COLO668 (cell line): Measurements from ENCODE around the gene PIP4K2C.
A peak's percentile ranks its signal among the peaks of the same experiment; 100 is the strongest.

Source experiments
- DNase-seq: peaks from one replicate; lab custom pipeline; 2025; ENCODE audit not compliant: unreplicated experiment; lab: John Stamatoyannopoulos, UW

Gene PIP4K2C

DNA sequence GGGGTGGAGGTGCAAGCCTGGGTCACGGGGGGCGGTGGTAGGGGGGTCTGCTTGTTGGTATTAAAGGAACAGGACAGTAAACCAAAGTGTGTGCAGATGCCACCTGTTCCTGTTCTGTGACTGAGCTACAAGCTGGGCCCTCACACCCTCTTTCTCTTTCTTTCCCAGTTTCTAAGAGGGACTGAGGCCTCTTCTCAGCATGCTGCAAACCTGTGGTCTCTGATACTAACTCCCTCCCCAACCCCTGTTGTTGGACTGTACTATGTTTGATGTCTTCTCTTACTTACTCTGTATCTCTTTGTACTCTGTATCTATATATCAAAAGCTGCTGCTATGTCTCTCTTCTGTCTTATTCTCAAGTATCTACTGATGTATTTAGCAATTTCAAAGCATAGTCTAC, 6.9 kb upstream of the PIP4K2C start:
- no peak for DNase-seq

DNA sequence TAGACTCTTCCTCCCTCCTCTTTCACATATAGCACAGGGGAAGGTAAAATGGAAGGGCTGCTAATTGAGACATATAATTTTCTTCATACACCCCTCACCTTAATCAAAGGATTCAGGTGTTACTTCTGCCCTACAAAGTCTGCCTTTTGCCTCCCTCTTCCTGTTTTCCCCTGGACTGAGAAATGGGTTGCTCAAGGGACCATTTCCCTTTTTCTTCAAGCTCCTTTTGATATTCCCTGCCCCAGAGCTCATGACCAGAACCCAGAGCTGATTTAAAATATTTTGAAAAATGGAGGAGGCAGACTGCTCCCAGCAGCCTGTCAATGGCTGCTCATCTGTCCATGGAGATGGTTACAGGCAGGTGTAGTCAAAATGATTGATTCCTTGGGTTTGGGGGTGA, 6.3 kb upstream of the PIP4K2C start:
- no peak for DNase-seq

DNA sequence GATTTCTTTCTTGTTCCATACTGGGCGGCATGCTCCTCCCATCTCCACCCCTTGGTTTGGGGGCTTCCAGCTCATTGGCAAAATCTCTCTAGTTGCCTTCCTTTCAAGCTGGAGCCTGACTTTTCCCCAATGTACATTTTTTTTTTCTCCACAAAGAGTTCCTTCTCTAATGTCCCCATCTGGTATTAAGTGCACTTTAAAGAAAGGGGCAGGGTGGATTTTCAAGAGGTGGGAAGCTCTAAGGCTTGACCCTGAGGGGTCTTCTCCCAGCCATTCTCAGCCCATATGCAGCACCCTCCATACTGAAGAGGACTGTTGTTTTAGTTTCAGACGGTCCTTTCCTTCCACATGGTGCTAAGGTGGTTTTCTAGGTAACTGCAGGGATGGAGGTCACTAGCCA, 5.8 kb upstream of the PIP4K2C start:
- no peak for DNase-seq

DNA sequence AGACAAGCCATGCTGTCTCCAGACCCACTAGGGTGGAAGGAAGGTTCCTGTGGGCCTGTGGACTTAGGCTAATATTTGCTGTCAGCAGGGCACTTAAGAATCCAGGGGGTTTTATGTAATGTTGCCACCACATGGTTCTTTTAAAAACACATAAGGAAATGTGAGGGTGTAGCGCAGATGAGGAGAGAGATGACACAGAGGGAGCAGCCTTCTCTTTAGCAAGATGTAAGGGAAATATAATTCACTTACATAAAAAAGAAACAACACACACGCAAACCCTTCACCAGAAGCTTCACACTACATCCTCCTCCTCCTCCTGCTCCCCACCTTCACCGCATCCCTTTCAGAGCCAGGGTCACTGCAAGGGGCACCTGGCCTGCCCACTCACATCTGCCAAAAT, 4.9 kb upstream of the PIP4K2C start:
- DNase-seq: no peak

- DNase-seq: no peak
Measured at GRCh38 chr12:57586832-57587429, 4.1 kb upstream of the PIP4K2C start.

GRCh38 chr12:57588951-57589610, 1.9 kb upstream of the PIP4K2C start:
- DNase-seq: peak; percentile 7

DNA sequence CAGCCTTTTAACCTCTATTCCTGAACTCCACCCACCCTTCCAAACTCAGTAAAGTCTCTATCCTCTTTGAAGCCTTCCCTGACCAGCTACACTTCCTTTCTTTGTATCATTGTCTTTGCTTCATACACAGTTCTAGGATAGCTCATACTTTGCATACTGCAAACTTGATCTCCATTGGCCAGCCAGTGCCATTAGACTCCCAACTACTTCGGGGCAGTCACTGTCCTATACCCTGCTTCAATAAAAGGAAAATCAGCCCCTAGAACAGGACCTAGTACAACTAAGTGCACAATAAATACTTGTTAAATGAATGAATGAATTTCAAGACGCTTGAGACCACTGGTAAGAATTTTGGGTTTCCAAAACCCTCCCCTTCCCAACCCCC, 521 bp upstream of the PIP4K2C start:
- DNase-seq: no peak

GRCh38 chr12:57591782-57592325, 862 bp downstream of the PIP4K2C start:
- no peak for DNase-seq

DNA sequence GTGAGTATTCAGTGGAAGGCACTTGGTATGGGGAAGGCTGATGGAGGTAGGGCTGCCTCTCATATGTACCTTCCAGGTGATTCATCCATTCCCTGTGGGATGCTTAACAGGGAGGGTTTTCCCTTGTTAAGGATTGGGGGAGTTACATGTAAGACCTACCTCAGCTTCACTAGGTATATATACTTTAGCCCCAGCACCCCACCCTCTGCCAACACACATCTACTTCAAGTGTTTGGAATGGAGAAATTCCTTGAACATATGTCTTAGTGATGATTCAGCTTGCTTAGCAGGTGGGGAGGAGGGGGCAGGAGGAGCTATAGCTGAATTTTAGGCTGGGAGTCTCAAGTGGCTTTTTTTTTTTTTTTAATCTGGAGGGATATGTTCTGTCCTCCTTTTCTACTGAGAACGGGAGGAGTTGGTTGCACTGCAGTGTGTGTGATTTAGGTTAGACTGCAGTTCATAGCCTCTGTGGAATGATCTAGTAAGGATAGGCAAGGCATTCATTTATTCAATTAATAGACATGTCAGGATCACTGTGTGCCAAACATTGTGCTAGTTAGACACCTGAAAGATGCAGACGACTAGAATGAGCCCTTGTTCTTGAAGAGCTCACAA, 1.7 kb downstream of the PIP4K2C start:
- no peak for DNase-seq

DNA sequence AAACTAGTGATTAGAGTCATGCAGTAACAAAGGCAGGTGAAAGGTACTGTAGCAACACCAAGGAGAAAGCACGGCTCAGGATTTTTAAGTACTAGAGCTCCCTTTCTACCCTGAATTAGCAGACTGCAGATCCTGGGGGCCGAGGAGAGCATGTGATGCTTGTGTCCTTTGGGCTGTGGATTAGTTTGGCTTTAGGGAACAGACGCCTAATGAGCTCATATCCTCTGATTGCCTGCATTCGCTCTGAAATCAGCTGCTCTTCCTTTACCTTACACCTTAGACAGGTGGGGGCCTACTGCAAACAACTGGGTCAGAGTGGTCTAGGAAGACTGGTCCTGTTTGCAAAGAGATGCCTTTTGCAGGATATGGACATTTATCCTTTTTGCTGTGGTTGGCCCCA, 2.2 kb downstream of the PIP4K2C start:
- no peak for DNase-seq

- no peak for DNase-seq
Measured at GRCh38 chr12:57600395-57600794, 9.4 kb downstream of the PIP4K2C start.

- DNase-seq: no peak
Measured at GRCh38 chr12:57602544-57602943, 11.6 kb downstream of the PIP4K2C start.

DNA sequence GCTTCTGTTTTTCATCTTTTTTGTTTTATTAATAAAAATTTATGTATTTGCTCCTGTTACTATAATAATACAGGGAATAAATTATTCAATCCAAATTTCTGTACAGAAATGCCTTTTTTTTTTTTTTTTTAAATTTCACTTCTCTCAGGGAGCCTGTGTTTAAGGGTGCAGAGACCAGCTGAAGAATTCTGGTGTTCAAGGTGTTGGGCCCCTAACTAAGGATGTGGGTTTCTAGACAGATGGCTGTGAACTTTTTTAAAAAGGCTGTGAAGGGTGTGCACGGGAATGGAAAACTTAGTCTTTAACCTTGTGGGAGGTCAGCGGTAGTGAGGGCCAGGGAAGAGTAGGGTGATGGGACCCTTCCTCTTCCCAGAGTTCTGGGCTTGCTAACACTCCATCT, 12.3 kb downstream of the PIP4K2C start:
- DNase-seq: no peak

DNA sequence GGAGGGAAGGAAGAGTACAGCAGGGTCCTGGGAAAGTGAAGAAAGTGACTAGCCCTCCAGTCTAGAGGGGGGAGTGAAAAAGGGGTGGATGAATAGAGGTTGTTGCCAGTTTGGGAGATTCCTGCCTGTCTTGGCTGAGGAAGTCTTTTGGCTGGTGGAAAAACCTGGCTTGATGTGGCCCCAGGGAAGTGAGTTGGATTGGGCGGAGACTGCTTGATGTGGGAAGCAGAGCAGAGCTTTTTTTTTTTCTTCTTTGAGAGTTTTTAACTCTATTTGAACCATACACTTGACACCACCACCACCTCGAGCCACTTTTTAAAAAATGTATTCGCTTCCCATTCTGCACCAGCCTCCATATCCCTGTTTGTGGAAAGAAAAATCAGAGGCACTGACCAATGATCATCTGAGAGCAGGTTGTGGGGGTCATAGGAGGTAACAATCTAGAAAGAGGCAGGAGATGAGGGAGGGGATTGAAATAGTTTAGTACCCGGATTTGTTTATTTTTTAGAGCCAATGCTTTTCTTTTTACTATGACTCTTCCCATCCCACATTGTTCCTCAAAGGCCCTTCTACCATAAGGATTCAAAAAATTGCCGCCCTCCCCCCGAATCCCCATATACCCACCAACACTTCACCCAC, 12.9 kb downstream of the PIP4K2C start:
- DNase-seq: no peak

DNA sequence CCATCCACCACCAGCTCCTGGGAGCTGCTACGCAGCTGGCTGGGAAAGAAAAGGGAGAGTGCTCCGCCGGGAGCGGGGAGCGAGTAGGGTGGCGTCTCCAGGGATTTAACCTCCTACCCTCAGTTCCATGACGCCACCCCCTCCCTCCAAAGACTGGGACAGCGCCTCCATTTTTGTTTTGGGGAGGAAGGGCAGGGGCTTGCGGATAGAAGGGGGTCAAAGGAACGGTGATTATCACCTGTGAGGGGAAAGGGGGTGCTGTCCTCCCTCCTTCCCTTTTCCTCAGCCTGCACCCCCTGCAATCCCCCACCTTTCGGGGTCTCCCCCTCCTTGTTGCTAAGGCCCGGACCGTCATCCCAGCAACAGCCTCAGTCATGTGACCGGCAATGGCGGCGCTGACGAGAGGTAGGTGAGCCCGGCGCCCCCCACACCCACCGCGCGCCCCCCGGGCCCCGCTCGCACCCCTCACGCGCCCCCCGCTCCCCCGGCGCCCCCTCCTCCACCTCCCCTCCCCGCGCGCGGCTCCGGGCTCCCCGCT, 13.5 kb downstream of the PIP4K2C start, which contains the start of gene DTX3:
DTX3 (plus strand) TSS at position 371 of the 538 bp plus-strand sequence. CDS start 1,694 bp downstream, outside the sequence.
- DNase-seq: peak; percentile 20

DNA sequence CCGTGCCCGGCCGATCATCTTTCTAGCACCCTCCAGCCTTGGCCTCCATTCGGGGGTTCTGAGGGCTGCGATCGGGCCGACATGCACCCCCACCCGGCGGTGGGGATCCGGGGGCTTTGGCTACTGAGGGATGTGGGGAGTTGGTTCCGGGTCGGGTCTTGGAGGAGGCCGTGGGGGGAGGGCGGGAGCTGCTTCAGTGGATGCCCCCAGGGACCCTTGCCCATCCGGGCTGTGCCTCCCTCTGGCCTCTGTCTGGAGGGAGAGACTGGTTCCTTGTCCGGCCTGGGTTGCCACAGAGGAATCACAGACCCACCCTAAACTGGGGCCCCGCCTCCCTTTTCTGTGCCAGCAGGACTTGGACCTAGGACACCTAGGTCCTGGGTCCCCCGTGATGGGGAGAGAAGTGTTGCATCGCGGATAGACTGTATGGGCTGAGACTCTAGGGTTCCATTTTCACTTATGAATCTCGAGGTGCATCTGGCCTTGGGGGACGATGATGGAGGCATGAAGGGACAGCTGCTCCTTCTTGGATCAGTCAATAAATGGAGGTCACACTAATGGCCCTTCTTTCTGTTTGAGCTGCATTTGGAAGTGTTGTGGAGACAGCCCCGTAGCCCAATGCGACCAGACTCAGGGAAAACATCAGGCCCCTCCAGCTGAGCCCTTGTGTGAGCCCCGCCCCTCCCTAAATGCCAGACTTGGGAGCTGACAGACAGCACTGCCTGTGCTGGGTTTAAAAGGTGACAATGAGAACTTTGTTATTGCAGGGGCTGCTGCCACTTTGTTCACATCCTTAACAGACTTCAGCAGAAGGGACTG, 14.2 kb downstream of the PIP4K2C start:
- peak; percentile 9 for DNase-seq

- DNase-seq: no peak
Measured at GRCh38 chr12:57605811-57606311, 14.9 kb downstream of the PIP4K2C start.

DNA sequence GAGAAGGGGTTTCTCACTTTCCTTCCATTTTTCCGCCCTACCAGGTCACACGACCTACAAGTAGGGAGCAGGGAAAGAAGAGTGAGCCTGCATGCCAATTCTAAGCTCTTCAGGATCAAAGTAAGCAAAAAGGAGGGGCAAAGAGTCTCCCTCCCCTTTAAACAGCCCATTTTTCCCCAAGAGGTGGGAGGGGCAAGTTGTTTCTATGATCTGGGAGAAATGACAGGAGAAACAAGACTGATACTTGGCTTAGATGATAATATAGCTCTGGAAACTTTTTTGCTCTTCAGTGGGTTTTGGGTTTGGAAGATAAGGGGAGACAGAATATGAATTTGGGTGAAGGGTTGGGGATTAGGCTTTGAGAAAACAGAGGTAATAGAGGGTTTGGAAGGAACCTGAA, 15.4 kb downstream of the PIP4K2C start:
- DNase-seq: no peak

- no peak for DNase-seq
Measured at GRCh38 chr12:57606821-57607220, 15.8 kb downstream of the PIP4K2C start.

DNA sequence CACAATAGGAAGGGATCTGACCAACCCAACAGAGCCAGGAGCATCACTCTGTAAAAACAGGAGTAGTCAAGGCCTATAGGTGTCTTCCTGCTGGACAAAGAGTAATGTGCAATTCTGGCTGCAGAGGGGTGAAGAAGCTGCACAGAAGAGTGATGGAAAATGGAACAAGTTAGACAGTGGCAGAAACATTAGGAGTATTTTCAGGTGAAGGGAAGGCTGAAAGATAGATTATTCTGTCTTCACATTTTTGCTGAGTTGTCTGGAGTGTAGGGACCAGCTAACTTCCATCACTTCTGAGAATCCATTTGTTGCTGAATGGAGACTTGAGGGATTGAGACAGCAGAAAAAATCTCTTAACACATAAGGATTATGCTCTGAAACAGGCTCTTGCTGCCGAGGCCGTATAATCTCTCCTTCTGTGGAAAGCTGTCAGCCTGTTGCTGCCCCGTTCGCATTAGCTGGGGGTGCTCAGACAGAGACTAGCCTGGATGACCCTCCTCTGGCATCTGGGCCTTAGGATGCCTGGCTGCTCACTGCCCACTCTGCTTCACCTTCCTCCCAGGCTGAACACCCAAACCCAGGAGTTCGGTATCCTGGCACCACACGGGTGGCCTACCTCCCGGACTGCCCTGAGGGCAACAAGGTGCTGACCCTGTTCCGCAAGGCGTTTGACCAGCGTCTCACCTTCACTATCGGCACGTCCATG, 17.1 kb downstream of the PIP4K2C start:
- DNase-seq: no peak
